RKO (cell line): ENCODE measurements around the gene ALOXE3.
"Not testable (repeated sequence)": the region's sequence is repeated elsewhere in the genome, so short reads cannot be mapped to it uniquely, and the experiment has no call there.

Experiments used
- DNase-seq: peaks from one replicate; pipeline ENCODE4 v3.0.0-alpha.2; 2016; ENCODE audit warnings: low spot score

The ALOXE3 gene

GRCh38 chr17:8091033-8091687 lies 27.2 kb downstream of the ALOXE3 start:
- DNase-seq = no peak

- DNase-seq = no peak
These were observed 28.6 kb downstream of the ALOXE3 start for GRCh38 chr17:8089728-8090127.

- no peak for DNase-seq
These were observed 30.4 kb downstream of the ALOXE3 start for GRCh38 chr17:8087952-8088230.

DNA sequence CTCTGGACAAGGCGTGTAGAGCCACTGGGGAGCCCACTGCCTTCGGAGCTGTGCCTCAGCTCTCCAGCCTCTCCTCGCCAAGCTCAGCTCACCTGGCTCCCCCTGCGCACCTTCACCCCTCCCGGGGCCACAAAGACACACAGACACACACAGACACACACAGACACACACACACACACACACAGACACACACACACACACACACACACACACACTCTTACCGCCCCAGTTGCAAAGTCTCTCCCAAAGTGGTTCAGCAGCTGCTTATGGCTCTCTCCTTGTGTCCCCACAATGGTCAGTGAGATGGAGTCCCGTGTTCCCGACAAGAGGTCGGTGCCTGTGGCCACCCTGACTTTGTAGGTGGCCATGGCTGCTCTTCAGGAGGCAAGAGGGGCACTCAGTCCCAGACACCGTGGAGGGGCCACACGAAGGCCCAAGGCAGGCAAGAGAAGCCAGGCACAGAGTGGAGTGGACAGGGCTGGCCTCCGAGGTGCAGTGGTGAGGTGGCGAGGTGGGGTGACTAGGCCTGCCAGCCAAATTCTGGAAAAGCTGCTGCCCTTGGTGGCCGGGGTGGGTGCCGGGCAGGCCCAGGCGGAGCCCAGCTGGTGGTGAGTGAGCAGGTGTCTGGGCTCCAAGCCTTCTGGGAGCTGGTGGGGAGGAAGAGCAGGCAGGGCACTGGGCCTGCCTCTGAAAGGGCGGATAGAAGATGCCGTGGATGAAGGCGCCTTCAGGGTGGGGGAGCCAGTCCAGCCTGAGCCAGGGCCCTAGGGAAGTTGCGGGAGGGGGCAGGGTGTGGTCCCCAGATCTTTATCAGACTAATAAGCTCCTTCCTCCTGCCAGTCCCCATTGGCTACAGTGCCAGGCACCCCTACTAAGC lies 31.0 kb downstream of the ALOXE3 start, which contains the start of gene ALOX12B:
ALOX12B (minus strand) TSS at position 642 of the 877 bp plus-strand sequence; CDS start at position 368, 274 bp downstream.
- DNase-seq = no peak

DNA sequence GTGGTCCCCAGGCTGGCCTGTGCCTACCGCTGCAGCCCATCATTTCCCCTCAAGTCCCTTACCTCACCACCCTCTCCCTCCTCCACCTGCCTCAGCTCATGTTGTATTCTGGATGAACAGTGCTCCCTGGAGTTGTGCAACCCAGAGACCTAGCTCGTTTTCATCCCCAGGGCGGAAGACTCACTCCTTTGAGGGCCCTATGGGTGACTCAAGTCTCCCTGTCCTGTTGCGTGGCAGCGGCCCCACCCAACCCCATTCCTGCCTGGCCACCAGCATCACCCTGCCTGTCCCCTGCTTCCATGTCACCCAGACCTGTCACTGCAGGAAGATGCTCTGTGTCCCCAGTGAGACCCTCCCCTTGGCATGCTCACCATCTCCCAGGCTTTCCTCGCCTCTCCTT lies 34.1 kb downstream of the ALOXE3 start:
- no peak for DNase-seq

DNA sequence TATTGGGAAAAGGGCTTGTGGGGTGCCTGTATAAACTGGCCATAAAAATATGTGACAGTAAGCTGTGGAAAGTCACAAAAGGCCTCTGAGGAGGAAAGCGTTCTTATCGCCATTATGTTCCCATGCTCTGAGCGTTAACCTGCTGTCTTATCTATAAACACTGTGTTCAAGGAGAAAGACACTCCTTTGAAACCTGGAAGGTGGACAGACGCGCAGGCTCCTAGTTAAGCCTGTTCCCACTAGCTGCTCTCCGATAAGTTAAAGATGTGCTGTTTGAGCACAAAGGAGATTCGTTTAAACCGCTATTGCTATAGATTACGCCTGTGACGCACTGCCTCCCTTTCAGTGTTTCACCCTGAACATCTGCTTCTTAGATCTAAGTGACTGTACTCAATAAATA lies 36.0 kb downstream of the ALOXE3 start:
- no peak for DNase-seq

- DNase-seq = no peak
These were observed 36.4 kb downstream of the ALOXE3 start for GRCh38 chr17:8081876-8082275.

DNA sequence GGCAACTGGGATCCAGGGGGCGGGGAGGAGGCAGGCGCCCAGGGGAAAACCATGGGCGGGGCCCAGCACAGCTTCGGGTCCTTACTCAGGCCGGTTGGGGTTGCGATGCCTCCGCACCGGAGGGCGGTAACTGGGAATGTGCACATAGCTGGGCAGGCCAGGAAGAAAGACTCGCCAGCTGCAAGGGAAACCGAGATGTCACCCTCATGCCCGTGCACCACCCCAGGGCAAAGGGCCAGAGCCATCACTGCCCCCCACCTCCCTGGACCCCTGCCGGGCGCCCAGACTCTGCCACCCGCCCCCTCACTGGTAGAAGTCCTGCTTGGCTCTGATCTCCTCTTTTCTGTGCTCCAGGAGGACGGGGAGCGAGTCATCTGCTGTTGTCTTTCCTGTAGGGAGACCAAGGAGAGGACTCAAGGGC lies 37.5 kb downstream of the ALOXE3 start:
- DNase-seq = peak; percentile 67

GRCh38 chr17:8080208-8080798 lies 38.0 kb downstream of the ALOXE3 start:
- DNase-seq = peak; percentile 45

- DNase-seq = peak; percentile 72
These were observed 38.8 kb downstream of the ALOXE3 start for GRCh38 chr17:8079291-8080207.

- DNase-seq = not testable (repeated sequence)
These were observed 40.4 kb downstream of the ALOXE3 start for GRCh38 chr17:8077939-8078338.

DNA sequence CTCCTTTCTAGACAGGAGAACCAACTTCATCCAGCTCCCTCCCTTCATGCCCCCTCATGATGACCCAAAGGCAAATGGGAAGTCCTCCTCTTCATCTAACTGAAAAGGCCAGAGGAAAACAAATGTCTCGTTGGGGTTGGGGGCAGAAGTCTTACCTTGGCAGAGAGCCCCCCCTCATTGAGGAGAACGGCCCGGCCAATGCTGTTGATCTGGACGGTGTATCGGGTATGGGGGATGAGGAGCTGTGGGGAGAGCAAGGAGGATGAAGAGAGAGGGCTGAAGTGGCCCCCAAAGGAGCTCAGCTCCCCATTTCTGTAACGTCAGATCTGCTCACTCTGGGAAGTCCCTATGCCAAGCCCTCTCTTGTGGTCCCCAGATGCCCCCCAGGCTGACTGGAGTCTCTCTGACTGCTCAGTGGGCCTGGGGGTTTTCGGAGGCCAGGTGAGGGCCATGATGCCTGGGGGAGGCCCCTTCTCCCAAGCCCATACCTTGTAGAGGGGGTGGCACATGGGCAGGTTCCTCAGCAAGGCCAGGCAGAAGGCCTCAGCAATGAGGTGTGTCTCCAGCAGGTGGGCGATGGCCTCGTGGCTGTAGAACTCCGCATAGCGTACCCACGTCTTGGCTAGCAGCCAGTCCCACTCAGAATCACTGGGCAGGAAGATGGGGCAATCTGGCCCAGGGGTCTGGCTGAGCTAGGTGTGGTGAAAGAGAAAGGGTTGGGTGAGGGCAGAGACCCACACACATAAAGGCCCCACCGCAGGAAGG lies 41.6 kb downstream of the ALOXE3 start:
- DNase-seq = no peak

DNA sequence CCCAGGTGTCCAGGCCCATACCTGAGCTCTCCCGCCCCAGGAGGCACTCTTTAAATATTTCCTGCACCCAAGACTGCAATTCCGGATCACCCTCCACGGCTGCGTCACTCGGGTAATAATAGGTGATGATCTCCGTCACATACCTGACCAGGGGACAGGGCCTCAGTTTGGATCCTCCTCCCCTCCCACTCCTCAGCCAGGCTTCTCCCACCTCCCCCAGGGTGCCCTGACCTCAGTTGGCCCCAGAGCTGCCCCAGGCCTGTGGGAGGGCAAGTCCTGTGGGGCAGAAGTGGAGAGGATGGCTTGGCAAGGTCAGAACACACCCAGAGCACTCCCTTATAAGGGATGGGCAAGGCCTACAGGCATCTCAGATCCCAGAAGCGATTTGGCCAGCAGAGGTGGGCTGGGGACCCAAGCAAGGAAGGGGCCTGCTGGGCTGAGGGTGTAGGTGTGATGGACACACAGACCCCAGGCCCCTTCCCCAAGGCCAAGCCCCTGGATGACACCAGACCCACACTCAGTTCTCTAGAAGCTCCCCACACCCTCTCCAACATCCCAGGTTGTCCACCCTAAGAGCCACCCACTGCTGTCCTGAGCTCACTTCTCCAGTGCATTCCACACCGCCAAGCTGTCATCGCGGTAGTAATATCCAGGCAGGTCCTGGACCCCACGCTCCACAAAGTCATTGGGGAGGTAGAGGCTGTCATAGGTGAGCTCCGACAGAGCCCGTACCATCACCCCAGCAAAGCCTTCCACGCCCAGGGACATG lies 42.6 kb downstream of the ALOXE3 start:
- no peak for DNase-seq

- DNase-seq = no peak
These were observed 43.2 kb downstream of the ALOXE3 start for GRCh38 chr17:8075081-8075480.

DNA sequence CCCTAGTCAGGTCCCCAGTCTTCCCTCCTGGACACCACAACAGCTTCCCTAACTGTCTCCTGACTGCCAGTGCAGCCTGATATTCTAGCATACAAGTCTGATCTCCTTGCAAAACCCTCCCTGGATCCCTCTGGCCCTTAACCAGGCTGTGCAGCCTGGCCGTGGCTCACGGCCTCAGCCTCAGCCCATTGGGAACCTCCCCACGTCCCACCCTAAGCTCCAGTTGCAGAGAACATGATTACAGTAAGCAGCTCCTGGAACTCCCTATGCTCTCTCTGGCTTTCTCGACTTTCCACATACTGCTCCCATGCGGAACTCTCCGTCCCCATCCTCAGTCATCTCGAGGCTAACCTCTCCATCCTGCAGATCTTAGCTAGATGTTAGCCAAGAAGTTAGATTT lies 43.8 kb downstream of the ALOXE3 start:
- DNase-seq = no peak

DNA sequence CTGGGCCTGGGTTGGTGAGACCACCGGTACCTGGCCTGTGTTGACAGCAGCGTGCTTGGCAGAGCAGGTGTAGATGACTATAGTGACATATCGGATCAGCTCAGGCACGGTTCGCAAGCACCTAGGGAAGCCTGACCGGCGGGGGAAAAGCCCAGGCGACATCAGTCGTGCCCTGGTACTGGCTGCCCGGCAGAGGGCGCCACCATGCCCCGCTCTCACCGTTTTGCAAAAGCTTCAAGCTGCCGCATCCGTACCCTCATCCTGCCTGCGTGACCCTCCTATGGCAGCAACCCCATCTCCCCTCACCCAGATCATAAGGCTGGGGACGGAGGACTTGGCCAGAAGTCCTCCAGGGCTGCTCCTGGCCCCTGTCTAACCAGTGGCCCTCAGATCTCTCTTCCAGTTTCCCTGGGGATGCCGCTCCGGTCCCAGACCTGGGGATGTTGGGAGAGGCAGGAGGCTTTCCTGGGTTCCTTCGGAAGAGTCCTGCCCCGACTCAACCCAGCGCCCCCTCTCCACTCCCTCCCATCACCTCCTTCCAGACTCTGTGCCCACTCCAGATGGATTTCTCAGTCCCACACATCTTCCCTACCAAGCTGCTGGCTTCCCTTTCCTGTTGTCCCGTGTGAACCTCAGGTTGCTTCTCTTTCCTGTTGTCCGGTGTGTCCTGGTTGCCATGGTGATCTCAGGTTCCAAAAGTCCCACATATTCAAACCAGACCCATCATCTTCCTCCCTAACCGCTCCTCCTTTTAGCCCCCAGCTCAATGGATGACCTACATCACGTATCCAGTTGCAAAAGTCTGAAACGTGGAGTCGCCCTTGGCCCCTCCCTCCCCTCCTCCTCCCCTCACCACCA lies 44.5 kb downstream of the ALOXE3 start:
- DNase-seq = peak; percentile 71

DNA sequence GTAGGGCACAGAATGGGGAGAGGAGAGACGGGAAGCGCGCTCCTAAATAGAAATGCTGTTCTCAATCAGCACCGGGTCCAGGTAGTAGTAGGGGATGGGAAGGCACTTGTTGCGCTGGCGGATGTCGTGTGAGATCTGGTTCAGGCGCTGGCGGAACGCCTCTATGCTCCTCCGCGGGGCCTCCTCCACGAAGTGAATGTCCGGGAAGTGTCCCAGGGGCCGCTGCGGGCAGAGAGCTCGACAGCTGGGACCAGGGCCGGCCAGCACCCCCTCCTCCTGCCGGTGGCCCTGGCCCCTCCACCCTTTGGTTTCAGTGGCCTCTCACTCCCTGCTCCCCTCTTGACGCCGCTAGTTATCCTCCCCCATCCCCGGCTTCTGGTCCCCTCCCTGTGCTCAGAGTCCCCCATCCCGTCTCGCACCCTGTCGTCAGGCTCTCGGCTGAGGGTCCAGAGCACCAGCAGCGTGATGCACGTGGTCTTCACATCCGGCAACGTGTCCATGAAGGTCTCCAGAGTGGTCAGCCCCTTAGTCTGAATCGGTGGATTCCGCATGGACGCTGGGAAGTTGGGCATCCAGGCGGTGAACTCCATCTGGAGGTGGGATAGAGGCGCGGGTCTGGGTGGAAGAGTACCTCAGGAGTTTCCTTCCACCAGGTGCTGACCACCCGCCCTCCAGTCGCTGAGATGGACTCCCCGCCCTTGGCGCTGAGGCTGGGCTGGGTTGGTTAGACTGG lies 45.4 kb downstream of the ALOXE3 start:
- no peak for DNase-seq

DNA sequence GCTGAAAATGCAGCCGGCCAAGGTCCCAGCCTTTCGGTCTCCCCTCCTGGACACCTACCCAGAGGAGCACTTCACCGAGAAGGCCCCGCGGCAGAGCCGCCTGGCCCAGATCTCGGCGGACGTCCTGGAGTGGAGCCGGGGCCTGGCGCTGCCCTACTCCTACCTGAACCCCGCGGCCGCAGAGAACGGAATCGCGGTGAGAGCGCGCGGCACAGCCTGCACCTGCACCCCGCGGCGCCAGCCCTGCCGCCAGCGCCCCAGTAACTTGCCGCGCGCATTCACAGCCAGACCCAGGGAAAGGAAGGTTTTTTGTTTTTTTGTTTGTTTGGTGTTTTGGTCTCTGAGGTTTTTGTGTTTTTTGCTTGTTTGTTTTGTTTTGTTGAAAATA lies 46.0 kb downstream of the ALOXE3 start:
- no peak for DNase-seq

DNA sequence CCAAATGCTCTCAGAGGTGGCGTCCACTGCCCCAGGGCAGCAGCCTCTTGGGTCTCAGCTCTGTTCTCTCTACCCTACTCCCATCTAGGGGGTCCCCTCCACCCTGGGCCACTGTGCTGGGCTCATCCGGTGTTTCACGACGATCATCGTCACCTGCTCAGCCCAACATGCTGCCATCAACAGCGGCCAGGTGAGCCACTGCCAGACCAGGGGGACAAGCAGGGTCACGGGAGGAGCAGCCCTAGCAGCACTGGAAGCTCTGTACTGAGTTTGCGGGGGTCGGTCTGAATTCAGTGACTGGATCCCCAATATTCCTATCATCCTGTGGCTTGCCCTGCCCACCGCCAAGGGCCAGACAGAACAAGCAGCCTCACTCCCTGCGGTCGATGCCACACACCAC lies 46.8 kb downstream of the ALOXE3 start:
- no peak for DNase-seq
